ENCODE measurements around the gene WNT7A.

DNA sequence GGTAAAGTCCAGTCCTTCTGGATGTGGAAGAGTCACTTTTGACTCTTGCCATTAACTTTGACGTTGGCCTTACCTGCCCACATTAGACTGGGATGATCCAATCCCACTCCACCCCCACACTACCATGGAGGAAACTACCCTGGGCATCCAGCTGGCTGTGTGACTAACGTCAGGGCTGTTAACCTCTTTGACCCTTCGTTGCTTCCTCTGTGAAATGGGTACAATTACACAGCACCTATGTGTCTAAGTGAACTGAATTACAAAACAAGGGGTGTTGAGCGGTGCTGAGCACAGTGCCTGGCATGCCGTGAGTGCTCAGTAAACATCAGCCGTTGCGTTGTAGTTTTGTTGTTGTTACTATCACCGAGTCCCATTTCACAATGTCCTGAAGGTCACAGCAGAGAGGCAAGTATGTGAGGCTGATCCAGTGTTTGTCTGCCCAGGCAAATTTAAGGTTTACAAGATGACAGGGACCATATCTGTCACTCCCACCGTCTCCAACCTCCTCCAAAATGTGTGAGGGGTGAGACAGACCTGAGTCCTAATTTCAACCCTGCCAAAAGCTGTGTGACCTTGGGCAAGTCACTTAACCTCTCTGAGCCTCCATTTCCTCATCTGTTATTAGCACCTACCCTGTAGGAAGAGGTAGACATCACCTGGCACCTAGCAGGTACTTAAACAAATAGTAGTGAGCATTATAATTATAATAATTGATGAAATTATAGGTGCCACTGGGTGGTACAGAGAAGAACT lies 20.9 kb downstream of the WNT7A start:
- TF ChIP-seq CTCF (IDR thresholded peaks at IDR 0.05; ENCODE audit: low read length) (no peak), EZH2phosphoT487 (IDR thresholded peaks at IDR 0.05; ENCODE audit: low read length) (no peak), EZH2 (optimal IDR thresholded peaks at IDR 0.05; ENCODE audit: low read depth, low read length) (no peak)
